GM12873 (cell line): Measurements from ENCODE around the gene ADPRS.

ENCODE experiments used
- TF ChIP-seq, protein P1 (sequence below): IDR thresholded peaks from 2 replicates; pipeline ENCODE4 v1.5.1; 2012; ENCODE audit warnings: low read depth, mild to moderate bottlenecking, moderate library complexity, low read length, control low read depth; ENCODE audit not compliant: insufficient read depth; ENCODE audit errors: missing control alignments

The ADPRS gene

DNA sequence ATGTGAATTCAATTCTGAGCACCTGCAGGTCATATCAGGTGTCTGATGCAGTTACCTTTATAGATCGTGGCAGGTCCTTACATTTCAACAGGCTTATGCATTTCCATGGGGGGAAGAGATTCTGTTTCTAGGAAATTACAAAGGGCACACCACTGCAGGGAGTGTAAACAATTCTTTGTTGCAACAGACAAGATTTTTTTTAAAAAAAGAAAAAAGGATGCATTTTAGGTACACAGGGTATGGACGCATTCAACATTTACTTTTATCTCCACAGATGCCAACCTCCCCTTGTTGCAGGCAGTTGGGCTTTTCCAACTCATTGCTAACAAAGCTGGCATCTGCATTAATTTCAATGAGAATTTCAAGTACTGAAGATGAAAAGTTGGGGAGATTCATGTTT, 18.3 kb upstream of the ADPRS start:
- TF ChIP-seq, protein P1, sequence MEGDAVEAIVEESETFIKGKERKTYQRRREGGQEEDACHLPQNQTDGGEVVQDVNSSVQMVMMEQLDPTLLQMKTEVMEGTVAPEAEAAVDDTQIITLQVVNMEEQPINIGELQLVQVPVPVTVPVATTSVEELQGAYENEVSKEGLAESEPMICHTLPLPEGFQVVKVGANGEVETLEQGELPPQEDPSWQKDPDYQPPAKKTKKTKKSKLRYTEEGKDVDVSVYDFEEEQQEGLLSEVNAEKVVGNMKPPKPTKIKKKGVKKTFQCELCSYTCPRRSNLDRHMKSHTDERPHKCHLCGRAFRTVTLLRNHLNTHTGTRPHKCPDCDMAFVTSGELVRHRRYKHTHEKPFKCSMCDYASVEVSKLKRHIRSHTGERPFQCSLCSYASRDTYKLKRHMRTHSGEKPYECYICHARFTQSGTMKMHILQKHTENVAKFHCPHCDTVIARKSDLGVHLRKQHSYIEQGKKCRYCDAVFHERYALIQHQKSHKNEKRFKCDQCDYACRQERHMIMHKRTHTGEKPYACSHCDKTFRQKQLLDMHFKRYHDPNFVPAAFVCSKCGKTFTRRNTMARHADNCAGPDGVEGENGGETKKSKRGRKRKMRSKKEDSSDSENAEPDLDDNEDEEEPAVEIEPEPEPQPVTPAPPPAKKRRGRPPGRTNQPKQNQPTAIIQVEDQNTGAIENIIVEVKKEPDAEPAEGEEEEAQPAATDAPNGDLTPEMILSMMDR: no peak

GRCh38 chr1:36076979-36077573, 11.6 kb upstream of the ADPRS start:
- TF ChIP-seq, protein P1: no peak

GRCh38 chr1:36080236-36080635, 8.5 kb upstream of the ADPRS start:
- TF ChIP-seq, protein P1: no peak

GRCh38 chr1:36080801-36081200, 7.9 kb upstream of the ADPRS start:
- TF ChIP-seq, protein P1: no peak

DNA sequence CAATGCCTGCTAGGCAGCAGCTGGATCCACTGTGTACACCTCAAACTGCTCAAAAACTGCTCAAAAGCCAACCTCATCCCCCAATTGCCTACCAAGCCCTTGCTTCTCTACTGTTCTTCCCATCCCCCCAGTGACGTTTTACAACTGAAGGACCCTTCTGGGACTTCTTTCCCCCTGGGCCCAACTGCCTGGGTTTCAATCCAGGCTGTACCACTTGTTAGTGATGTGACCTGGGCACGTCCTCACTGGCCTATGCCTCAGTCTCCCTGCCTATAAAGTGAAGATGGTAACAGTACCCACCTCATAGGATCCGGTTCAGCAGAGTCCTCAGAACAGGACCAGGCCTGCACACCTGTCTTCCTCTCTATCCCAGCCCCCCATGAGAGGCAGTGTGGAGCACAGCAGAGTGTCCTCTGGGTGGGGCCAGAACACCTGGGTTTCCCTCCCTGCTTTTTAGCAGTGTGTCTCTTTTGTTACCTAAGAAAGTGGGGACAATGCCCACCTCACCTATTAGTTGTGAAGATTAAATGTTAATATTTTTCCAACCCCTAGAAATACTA, 6.7 kb upstream of the ADPRS start:
- TF ChIP-seq, protein P1: no peak

- TF ChIP-seq, protein P1: no peak
Observed at GRCh38 chr1:36083219-36083618, 5.5 kb upstream of the ADPRS start.

DNA sequence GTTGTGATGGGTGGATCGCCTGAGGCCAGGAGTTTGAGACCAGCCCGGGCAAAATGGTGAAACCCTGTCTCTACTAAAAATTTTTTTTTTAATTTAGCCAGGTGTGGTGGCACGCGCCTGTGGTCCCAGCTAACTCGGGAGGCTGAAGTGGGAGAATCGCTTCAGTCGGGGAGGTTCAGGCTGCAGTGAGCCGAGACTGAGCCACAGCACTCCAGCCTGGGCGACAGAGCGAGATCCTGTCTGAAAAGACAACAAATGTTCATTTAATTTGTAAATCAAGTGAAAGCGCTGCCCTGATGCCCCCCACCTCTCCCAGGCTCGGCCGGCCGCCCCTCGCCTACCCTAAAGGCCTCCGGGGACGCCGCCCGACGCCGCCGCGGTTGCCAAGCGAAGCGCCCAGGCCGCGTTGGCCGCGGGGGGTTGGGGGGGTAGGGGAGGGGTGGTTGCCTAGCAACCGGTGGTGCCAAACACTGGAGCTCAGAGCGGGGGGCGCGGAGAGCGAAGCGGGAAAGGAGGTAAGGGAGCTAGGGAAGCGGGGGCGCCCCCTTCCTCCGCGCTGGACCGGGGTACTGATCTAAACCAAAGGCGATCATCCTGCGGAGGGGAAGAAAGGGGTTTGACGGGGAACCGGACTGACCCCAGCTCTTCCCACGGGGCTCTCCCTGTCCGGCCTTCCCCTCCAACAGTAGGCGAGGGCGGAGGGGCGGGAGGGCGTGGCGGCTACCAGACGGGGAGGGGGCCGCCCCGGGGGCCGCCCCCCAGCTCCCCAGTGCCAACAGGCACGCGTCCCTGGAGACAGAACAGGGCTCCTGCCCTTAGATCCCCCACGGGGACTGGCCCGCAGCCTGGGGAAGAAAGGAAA, 4.8 kb upstream of the ADPRS start, which contains the start of gene TEKT2:
TEKT2 (plus strand) TSS at position 460 of the 862 bp plus-strand sequence. CDS start 828 bp downstream, outside the sequence.
- TF ChIP-seq, protein P1: no peak
